ENCODE data around the gene AP1M1. TPM values are rescaled to one million over a fixed set of nuclear protein-coding genes. Genes with fewer than 3 reads are reported as not detected.
A peak's percentile ranks its signal among the peaks of the same experiment; 100 is the strongest.

Gene AP1M1
- total and polyA plus RNA-seq, 2 experiments from 2014 or later, result 56.7 to 93.3 TPM

DNA sequence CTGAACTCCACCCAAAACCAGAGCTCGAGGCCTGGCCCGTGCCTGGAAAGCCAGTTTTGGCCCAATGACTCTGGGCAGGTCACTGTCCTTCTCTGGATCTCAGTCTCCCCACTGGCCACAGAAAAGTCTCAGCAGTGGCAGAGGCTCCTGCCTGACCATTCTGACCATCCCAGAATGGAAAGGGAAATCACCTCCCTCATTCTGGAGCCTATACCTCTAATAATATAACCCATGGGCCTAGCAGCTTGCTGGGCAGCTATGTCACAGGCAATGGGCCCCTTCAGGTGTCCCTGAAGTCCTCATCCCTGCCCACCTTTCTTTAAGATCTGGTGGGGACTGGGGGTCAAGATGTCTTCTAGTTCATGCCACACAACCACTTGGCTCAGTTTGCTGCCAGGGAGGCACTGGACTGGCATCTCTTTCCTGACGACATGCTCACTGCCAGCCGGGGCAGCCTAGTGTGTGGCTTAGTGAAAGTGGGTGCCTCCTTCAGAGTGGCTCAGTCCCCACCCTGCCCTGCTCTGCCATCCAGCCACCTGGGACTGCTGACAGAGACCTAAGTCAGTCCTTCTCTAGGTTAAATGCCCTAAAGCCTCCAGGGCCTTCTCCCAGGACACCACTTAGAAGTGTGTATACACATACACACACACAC lies 62.6 kb downstream of the AP1M1 start:
- Histone ChIP-seq H3K4me2 (no peak overlapping the region), H2AFZ (no peak overlapping the region)
- 97% methylated on average over 4 of the region's 4 CpGs for WGBS (ENCODE audit: low lambda C conversion rate, missing lambda C conversion rate)

DNA sequence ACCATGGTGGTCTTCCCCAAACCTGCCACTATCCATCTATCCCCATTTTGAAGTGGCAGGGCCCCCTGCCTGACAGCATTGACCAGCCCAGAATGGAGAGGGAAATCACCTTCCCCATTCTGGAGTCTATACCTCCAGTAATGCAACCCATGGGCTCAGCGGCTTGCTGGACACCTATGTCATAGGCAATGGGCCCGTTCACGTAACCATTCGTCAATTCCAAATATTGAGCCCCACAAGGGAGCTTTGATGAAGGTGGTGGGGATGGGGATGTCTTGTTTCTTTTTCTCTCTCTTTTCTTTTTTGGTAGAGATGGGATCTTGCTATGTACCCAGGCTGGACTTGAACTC lies 63.1 kb downstream of the AP1M1 start:
- Histone ChIP-seq H2AFZ (no peak overlapping the region), H3K9me2 (replicated peaks; ENCODE audit: insufficient read depth) (no peaks in the 10 kb centered on the region), H3K4me2 (no peak overlapping the region), H4K20me1 (ENCODE audit: insufficient read depth, poor library complexity, severe bottlenecking) (no peaks in the 10 kb centered on the region), H3K79me2 (no peaks in the 10 kb centered on the region), H3K36me3 (replicated peaks; ENCODE audit: insufficient read depth, low read depth) (no peaks in the 10 kb centered on the region), H3K4me1 (ENCODE audit: insufficient read depth) (peaks cover 23% of the 10 kb centered on the region), H3K27me3 (no peaks in the 10 kb centered on the region), H3K27ac (peak overlapping the region; percentile 97), H3K9me3 (ENCODE audit: low read depth) (no peaks in the 10 kb centered on the region), H3K4me3 (no peak overlapping the region)
- DNase-seq (ENCODE audit: low spot score), result no peak
- 94% methylated on average over 4 of the region's 4 CpGs for WGBS (ENCODE audit: low lambda C conversion rate, missing lambda C conversion rate)
- no peak for TF ChIP-seq EZH2 (IDR thresholded peaks at IDR 0.05; ENCODE audit: borderline replicate concordance)
- TF ChIP-seq EZH2phosphoT487 (IDR thresholded peaks at IDR 0.05; ENCODE audit: low read depth, severe bottlenecking, unreplicated experiment), result no peak
- TF ChIP-seq, protein P1, sequence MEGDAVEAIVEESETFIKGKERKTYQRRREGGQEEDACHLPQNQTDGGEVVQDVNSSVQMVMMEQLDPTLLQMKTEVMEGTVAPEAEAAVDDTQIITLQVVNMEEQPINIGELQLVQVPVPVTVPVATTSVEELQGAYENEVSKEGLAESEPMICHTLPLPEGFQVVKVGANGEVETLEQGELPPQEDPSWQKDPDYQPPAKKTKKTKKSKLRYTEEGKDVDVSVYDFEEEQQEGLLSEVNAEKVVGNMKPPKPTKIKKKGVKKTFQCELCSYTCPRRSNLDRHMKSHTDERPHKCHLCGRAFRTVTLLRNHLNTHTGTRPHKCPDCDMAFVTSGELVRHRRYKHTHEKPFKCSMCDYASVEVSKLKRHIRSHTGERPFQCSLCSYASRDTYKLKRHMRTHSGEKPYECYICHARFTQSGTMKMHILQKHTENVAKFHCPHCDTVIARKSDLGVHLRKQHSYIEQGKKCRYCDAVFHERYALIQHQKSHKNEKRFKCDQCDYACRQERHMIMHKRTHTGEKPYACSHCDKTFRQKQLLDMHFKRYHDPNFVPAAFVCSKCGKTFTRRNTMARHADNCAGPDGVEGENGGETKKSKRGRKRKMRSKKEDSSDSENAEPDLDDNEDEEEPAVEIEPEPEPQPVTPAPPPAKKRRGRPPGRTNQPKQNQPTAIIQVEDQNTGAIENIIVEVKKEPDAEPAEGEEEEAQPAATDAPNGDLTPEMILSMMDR (IDR thresholded peaks at IDR 0.05; ENCODE audit: poor library complexity), result no peak

More for the DNA sequence above, 62.6 kb downstream of the AP1M1 start:
- peak overlapping the region; percentile 97 for H3K27ac ChIP-seq
- TF ChIP-seq, protein P1 (IDR thresholded peaks at IDR 0.05; ENCODE audit: poor library complexity), result no peak
- no peak for TF ChIP-seq EZH2phosphoT487 (IDR thresholded peaks at IDR 0.05; ENCODE audit: low read depth, severe bottlenecking, unreplicated experiment)
- no peak for TF ChIP-seq EZH2 (IDR thresholded peaks at IDR 0.05; ENCODE audit: borderline replicate concordance)
- H3K9me3 ChIP-seq (ENCODE audit: low read depth), result no peaks in the 10 kb centered on the region
- no peak overlapping the region for H3K4me3 ChIP-seq
- no peaks in the 10 kb centered on the region for H4K20me1 ChIP-seq (ENCODE audit: insufficient read depth, poor library complexity, severe bottlenecking)
- DNase-seq (ENCODE audit: low spot score), result no peak
- H3K4me1 ChIP-seq (ENCODE audit: insufficient read depth), result peaks cover 23% of the 10 kb centered on the region
- H3K36me3 ChIP-seq (replicated peaks; ENCODE audit: insufficient read depth, low read depth), result no peaks in the 10 kb centered on the region
- no peaks in the 10 kb centered on the region for H3K79me2 ChIP-seq
- no peaks in the 10 kb centered on the region for H3K9me2 ChIP-seq (replicated peaks; ENCODE audit: insufficient read depth)
- H3K27me3 ChIP-seq, result no peaks in the 10 kb centered on the region

DNA sequence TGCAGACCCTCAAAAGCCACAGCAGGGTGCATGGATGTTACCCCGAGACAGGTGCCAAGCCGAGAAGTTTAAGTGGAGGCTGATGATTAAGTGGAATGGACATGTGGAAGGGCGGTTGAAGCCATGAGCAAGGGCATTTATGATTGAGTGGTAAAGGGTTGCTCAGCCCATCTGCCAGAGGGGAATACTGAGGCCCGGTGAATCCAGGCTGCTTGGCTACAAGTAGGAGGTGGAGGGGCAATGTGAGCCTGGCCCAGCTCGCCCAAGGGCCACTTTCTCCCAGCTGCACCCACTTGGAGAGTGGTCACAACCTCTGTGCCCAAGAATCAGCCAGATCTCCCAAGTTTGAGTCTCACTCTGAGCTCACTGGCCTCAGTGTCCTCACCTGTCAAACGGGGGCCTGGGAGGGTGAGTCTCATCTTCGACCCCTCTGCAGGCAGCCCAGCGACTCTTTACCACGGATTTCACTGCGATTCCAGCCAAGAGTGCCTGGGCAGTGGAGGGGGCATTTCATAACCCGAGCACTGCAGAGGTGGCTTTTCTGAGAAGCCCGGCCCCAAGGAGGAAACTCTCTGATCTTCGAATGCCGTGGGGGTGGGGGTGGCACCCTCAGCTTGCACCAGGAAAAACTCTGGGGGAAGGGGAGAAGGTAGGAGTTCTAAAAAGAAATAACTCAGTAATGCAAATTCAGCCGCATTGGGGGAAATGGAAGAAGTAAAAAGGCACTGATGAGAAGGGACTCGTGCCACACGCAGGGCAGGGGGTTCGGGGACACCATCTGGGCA lies 64.1 kb downstream of the AP1M1 start:
- Histone ChIP-seq H3K9me3 (ENCODE audit: low read depth) (no peaks in the 10 kb centered on the region), H3K27me3 (no peaks in the 10 kb centered on the region), H3K27ac (peak overlapping the region; percentile 97), H3K4me2 (peak overlapping the region; percentile 68), H3K9me2 (replicated peaks; ENCODE audit: insufficient read depth) (no peaks in the 10 kb centered on the region), H4K20me1 (ENCODE audit: insufficient read depth, poor library complexity, severe bottlenecking) (no peaks in the 10 kb centered on the region), H3K4me3 (no peak overlapping the region), H3K36me3 (replicated peaks; ENCODE audit: insufficient read depth, low read depth) (no peaks in the 10 kb centered on the region), H3K4me1 (ENCODE audit: insufficient read depth) (peaks cover 23% of the 10 kb centered on the region), H2AFZ (no peak overlapping the region), H3K79me2 (no peaks in the 10 kb centered on the region)
- no peak for DNase-seq (ENCODE audit: low spot score)
- WGBS (ENCODE audit: low lambda C conversion rate, missing lambda C conversion rate), result 71% methylated on average over 18 of the region's 18 CpGs
- TF ChIP-seq EZH2 (IDR thresholded peaks at IDR 0.05; ENCODE audit: borderline replicate concordance) (no peak), EZH2phosphoT487 (IDR thresholded peaks at IDR 0.05; ENCODE audit: low read depth, severe bottlenecking, unreplicated experiment) (no peak)
- TF ChIP-seq, protein P1 (IDR thresholded peaks at IDR 0.05; ENCODE audit: poor library complexity), result no peak

Data from hepatocyte (in vitro differentiated cells).